ENCODE results near the gene KLF5.
A peak's percentile ranks its signal among the peaks of the same experiment; 100 is the strongest.
"Not testable (repeated sequence)": the region's sequence is repeated elsewhere in the genome, so short reads cannot be mapped to it uniquely, and the experiment has no call there.

Gene KLF5

DNA sequence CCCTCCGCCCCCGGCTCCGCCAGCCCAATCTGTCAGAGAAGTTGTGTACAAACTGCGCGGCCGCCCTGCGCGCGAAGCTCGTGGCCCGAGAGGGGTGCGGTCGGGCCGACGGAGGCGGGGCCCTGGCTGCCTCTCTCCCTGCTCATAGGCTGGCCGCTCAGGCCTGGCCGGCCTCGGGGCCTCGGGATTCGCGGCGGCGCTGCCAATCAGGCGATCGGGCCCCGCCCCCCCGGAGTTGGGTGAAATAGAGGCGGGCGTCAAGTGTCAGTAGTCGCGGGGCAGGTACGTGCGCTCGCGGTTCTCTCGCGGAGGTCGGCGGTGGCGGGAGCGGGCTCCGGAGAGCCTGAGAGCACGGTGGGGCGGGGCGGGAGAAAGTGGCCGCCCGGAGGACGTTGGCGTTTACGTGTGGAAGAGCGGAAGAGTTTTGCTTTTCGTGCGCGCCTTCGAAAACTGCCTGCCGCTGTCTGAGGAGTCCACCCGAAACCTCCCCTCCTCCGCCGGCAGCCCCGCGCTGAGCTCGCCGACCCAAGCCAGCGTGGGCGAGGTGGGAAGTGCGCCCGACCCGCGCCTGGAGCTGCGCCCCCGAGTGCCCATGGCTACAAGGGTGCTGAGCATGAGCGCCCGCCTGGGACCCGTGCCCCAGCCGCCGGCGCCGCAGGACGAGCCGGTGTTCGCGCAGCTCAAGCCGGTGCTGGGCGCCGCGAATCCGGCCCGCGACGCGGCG is at the start of gene KLF5:
Gene KLF5 (plus strand): TSS at position 270 of the 724 bp plus-strand sequence. CDS start 323 bp downstream, at position 593.
- peak; percentile 91 for DNase-seq

DNA sequence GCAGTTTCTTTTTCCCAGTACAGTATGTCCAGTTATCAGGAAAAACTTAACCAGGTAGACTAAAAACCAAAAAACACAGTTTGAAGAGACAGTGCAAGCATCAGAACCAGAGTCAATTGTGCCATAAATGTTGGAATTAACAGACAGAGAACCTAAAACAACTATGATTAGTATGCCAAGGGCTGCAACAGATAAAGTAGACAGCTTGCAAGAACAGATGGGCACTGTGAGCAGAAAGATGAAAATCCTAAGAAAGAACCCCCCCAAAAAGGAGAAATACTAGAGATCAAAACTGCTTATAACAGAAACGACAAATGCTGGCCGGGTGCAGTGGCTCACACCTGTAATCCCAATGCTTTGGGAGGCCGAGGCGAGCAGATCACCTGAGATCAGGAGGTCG is 47.1 kb upstream of the KLF5 start:
- no peak for DNase-seq

DNA sequence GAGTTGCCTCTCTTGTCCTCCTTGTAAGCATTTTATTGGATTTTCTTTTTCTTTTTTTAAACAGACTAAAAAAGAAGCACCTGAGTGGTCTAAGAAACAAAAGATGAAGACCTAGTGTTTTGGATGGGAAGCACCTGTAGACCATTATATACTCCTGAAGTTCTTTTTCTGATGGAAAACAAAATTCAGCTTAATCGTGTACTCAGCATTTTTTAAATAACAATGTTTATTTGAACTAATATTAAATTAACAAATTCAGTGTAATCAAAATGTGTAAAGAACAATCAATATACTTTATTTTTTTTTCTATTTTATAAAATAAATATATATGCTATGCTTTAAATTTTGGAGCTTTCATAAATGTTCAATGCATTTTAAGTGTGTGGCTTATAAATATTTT is 43.0 kb upstream of the KLF5 start:
- DNase-seq, result no peak

DNA sequence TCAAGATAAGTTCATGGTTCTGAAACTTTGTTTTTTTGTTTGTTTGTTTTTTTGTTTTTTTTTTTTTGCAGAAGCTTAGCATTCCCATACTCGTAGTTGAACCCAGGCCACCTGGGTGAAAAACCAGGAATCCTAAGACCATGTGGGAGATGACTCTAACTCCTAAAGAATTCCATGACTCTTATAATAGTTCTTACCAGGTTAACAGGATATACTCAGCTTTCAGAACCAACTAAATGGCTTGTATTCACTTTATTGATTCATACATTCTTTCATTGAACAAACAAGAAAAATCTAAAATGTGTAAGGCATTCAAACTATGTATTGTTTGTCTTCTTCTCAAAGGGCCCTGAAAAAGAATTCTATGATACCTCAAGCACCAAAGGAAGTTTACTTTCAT is 40.5 kb upstream of the KLF5 start:
- DNase-seq, result no peak

DNA sequence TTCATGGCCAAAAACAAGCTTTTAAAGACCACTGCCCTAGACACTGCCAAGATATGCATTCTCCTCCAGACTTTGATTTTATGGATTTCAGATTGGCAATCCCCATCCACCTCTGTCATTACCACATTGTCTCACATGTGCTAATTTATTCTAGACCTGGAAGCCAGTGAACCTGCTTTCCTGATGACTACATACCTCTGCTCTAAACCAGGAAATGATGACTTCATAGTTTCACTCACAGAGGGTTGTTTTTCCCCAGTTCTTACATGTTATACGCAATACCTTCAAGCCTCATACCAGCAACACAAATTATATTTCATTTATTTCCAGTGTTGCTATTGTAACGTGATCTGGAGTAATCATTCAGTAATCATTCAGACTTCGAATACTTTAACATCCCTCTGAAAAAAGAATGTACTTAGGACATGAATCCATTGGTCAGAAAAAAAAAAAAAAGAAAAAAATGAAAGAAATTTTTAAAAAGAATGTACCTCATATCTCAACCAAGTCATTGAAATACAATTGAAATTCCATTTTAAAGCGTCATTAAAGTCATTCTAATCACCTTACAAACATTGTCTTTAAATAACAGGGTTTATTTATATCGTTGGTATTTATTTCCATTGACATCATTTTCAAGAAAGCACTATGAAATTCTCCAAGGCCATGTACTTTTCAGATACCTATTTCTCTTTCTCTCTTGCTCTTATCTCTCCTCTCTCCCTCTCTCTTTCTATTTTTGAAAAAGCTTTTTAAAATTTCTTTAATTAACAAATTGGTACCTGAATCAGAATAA is 33.4 kb upstream of the KLF5 start:
- DNase-seq, result no peak

DNA sequence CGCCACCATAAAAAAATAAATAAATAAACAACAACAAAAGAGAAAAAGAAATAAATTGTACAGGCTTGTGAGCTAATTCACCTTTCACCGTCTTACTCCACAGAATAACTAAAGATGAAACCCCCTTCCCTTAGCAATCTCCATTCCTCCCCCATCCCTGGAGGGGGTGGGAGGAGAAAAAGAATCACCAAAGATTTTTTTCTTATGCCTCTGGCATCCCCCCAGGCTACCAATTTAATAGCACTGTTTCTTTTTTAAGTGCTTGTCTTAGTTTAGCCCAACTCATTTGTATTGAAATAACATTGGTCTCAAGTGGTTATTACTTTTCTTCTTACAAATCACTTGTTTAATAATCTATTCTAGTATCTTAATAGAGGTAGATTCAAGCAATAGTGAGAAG is 23.9 kb upstream of the KLF5 start:
- no peak for DNase-seq

DNA sequence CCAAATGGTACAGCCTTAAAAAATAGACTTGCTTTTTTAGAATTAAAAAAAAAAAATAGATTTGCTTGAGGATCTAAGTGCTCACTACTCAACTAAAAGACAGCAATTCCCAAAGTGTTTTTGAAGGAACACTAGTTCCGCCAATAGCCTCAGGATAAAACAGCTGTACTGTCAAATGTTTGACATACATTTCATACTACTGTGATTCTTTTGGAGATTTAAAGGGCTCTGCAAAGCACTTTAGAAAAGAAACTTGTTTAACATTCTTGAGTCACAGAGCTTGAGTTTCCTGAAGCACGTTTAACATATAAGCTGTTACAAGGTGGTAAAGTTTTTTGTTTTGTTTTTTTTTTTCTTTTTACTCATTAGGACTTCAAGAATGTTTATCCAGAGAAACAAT is 23.1 kb upstream of the KLF5 start:
- no peak for DNase-seq

DNA sequence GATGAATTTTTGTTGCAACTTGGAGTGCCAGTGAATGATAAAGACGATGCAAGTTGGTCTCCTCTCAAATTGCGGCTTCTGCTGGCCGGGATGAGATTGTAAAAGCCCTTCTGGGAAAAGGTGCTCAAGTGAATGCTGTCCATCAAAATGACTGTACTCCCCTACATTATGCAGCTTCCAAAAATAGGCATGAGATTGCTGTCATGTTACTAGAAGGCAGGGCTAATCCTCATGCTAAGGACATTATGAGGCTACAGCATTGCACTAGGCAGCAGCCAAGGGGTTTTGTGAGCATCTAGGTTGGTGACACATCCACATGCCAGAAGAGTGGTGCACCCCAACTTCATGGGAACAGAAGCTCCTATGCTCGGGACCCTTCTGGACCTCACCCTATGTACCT is 22.2 kb upstream of the KLF5 start:
- no peak for DNase-seq

DNA sequence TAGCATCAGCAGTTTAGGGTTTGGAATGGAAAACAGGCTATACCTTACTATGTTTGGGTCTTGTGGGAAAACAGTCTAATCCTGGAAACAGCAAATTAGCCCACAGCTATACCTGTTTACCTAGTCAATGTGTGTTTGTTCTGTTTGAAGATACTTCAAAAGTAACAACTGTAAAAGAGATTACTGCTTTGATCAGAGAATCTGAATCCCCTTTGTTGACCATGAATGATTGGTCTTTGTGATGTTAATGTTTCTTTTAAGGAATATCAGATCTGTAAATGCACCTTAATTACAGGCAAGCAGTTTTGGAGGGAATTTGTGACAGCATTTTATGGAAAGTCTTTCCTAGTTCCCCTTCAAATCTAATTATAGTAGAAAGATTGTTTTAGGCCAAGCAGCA is 20.7 kb upstream of the KLF5 start:
- DNase-seq, result no peak

DNA sequence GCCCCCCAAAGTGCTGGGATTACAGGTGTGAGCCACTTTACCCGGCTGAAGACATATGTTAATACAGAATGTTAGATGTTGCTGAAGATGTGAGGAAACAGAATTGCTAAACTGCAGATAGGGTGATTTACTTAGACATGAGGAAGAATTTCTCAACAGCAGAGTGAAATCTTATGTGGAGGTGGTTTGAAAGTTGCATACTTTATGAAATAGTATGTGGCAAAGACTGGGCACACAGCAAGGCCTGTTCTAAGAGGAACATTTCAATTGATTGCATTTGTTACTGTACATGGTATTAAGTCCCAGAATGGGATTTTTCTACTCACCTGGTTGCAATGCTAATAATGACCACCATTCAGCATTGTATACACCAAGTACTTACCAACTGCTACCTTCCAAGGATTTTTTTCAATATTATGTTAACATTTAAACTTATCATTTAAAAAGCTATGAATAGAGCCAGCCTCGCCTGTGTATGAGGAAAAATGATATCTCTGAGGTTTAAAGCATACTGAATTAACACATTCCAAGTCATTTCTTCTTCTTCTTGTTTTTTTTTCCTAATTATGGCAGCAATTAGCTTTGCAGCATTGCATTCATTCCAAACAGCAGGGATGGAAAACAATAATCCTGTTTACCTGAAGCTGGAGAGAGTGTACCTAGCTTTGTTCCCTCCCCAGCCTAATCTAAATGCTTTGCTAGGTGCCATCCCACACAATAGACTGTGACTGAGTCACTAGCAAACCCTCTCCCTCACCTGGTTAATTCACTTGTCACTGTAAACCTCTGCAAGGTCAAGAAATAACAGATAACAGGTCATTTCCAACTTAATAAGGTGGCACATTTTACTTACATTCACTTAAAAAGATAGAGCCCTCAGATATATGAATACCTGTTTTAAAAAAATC is 19.4 kb upstream of the KLF5 start:
- no peak for DNase-seq

DNA sequence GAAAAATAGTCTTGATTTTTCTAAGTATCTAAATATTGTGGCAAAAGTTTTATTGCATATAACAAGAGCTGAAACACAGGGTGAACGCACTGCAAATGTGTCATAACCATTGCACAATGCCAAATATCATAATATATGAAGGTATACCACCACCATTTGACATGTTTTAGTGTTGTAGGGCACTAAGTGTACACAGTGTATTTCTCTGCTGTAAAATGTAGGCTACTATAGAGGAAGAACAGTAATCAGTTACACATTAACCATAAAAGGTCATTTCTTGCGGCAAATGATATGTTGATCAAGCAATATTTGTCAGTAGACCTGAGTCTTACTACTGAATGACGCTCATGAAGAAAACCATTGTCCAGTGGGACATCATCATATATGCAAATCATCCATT is 18.3 kb upstream of the KLF5 start:
- DNase-seq, result no peak

DNA sequence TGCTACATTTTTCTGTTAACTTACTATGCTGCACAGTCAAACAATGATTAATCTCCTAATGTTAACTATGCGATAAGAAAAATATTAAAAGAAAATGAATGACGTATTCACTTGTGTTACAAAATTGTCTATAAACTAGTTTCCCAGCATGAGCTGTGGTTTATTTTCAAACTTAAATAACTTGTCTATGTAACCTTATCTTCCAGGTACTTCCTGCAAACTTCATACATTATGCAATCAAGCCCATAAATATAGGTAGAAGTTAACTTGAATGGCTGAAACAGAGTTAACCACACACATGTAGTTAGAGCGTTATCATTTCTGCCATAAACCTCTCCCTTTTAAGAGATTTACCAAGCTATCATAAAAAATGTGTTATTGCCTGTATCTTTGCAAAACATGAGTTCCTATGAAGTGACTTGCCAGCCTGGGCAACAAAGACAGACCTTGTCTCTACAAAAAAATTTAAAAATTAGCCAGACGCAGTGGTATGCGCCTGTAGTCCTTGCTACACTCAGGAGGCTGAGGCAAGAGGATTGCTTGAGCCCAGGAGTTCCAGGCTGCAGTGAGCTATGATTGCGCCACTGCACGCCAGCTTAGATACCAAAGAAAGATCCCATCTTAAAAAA is 17.7 kb upstream of the KLF5 start:
- DNase-seq, result no peak

DNA sequence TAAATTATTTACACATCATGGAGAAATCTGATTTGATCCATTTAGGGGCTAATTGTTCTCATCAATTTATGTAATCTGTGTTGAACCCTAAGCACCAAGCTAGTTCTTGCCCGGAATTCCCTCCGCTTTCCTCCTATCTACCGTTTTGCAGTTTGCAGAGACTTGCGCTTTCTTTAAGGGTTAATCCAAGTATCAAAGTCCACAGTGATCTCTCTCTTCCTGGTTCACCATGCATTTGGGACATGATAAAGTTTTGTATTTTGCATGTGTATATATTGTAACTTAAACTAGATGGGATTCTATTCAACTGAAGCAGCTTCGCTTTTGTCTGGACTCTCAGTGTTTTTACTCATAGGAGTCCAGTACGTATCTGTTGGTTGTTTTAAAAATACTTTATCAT is 13.8 kb upstream of the KLF5 start:
- no peak for DNase-seq

DNA sequence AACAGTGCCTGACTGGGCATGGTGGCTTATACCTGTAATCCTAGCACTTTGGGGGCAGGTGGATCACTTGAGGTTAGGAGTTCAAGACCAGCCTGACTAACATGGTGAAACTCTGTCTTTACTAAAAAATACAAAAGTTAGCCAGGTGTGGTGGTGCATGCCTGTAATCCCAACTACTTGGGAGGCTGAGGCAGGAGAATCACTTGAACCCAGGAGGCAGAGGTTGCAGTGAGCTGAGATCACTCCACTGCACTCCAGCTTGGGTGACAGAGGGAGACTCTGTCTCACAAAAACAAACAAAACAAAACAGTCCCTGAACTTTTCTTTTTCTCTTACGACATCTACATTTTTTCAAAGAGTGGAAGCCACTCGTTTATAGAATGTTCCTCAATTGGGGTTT is 10.2 kb upstream of the KLF5 start:
- not testable (repeated sequence) for DNase-seq

DNA sequence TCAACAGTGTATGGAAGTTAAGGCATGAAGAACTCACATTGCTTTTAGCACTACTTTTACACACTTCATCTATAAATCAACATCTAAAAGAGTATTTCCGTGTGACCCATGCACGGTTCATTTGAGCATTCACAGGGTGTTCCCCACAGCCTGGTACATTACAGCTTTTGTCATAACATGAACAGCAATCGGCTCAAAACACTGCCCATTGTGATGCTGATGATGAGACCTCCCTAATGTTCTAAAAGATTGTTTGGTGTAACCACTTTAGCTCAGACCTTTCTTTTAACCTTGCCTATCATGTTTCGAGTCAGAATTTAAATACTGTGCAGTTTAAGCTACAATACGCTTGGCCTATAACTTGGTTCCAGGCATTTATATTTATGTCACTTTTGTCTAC is 4.1 kb upstream of the KLF5 start:
- DNase-seq, result no peak

DNA sequence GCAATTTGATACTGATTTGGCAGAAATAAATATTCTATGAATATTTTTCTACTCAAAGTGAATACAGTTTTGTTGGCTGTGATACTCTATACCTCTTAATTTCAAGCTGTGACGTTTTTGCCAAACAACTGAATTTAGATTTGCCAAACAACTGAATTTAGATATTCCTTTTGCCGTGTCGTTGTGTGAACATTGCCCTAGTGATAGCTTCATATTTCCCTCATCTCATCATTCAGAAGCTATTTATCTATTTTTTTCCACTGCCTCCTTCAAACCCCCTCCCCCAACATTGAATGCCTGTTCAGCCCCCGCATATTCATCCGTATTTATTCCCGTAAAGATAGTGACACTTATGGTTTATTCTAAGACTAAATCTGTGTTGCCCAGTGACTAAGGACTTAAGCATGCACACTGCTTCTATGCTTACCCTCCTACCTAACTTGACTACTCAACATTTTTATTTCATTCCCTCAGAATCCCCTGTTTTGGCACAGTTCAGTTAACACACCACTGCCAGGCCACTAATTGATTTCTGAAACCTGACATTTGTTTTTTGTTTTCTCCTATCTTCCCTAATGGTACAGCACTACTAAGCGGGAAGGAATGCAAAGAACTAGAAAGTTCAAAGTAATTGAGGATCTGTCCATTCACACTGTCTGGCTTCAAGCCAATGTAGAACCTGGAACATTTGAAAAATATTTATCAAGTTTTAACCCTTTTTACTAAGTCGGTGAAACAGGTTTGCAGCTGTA is 2.8 kb upstream of the KLF5 start:
- DNase-seq, result no peak

DNA sequence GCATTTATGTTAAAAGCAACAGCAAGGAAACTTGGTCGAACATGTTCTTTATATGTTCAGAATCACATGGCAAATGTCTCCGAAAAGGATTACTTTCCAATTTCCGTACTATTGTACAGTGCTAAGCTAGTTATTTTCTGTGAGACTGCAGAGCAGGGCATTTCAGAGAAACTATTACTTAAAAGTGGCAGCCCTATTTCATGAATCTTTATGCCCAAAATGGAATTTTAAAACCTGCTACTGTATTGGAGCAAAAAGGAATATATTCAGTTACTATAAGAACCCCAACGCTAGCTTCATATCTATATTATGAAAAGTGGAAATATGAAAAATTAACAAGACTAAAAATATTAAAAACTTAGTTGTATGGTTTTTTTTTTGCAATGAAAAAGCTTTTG is 2.2 kb upstream of the KLF5 start:
- DNase-seq, result no peak

DNA sequence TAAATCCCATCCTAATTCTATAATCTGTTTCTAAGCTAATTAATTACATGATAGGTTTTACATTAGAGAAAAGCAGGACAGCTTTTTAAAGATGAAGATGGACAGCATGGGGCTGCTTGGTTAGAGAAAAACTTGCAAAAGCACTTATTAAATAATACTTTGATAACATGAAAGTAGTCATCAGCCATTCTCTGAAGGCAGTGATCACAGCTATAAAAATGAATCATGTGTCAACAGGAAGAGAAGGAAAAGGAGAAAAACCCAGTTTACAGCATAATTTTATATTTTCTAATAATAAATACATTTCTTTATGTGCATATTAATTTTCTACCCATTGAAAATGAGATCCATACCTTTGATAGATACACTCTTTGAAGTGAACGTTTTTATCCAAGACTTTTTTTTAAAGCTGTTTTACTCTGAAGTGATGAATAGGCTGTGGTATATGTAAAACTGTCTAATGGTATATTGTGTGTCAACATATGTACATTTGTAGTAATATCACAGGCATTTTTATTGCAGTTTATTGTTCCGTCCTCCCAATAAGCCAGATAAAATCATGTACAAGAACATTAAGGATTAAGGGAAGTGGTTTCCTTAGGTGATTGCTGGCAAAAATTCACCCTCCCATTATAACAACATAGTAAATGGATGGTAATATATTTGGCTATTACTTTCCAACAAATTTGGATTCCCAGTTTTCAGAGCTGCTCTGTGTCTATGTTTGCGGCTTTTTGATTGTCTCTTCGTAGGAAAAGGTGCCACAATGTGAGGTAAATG is 1.3 kb upstream of the KLF5 start:
- DNase-seq, result no peak

DNA sequence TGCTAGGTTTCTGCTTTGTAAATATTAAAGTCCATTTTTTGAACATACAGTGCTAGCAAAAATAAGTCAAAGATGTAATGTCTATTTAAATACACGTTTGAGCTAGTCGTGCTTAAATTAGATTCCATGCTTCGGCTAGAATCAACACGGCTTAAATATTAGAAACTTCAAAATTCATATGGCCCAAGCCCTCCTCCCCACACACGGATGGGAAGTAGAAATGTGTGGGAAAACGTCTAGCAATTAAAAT is 816 bp upstream of the KLF5 start:
- DNase-seq, result no peak

DNA sequence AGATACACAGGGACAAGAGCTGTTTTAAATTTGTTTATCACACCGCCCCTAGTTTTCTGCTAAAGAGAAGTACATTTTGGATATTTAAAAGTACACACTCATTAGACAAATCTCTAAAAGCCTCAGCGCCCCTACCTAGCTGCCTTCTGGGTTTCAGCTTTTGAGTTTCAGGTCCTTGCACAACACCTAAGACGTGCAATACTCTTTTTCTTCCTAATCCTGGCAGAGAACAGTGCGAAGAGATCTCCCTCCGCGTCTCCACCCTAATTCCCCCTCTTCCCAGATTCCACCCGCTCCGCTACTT is 421 bp upstream of the KLF5 start:
- no peak for DNase-seq

DNA sequence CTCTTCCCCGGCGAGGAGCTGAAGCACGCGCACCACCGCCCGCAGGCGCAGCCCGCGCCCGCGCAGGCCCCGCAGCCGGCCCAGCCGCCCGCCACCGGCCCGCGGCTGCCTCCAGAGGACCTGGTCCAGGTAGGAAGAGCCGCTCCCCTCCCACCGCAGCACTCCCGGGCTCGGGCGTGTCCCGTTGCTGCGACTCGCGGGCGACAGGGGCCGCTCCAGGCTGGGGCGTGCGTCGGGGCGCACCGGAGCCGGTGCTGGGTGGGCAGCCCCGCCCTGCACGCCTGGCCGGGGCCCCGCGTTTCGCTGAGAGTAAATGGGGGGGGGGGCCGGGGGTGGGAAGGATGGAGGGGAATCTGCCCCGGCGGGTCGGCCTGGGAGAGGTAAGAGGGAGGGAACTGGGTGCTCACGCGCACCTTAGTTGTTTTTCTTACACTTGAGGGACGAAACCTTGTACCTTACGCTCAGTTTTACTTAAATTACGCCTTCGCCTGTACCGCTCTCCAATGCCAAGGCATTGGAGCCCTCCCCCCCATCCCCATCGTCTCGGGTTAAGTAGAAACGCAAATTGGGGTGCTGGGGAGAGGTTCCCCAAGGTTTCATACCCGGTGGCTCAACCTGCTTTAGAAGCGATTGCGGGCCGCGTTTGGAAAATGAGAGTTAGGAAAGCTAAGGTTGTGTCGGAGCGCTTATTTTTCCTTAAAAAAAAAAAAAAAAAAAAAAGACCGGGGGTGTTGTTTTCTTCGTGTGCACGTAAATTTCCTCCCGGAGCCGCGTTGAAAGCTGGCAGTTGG is 850 bp downstream of the KLF5 start:
- peak; percentile 41 for DNase-seq

Data from NCI-H2171 treated with DMSO at 0.1 percent for 48 hours (cell line).